ENCODE measurements around the gene KDM5A.
"Not testable (repeated sequence)": the region's sequence is repeated elsewhere in the genome, so short reads cannot be mapped to it uniquely, and the experiment has no call there.

KDM5A gene

DNA sequence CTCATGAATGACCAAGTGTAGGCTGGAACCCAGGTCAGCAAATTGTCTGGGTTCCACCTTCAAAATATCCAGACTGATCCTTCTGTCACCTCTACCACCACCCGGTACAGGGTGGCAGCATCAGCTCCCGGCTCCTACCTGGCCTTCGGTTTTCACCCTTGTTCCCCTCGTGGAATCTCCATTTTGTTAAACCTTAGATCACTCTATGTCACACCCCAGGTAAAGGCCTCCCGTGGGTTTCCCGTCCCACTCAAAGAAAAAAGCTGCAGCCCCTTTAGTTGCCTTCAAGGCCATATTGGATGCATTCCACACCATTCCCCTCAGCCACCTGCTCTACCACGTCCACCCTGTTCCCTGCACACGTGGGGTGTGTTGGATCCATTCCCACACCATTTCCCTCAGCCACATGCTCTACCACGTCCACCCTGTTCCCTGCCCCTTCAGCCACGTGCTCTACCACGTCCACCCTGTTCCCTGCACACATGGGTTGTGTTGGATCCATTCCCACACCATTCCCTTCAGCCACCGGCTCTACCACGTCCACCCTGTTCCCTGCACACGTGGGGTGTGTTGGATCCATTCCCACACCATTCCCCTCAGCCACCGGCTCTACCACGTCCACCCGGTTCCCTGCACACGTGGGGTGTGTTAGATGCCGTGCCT, 150.3 kb downstream of the KDM5A start:
- no peak for DNase-seq (ENCODE audit: low read depth, low spot score)

DNA sequence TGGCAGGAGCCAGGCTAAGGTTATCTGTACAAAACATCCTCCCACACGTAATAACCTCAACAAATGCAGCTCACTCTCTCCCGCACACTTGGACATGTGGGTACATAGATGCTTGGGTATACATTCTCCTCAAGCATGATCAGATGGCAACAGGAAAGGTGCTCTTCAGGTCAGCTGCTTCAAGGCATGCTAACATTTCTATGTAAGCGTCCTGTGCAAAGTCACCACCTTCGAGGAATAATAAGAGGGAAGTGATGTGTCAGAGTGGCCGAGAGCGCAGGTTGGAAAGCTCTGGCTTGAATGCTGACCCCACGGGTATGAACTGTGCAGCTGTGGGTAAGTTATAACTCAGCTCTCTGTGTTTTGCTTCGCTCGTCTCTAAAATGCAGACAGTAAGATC, 151.0 kb downstream of the KDM5A start:
- no peak for DNase-seq (ENCODE audit: low read depth, low spot score)

DNA sequence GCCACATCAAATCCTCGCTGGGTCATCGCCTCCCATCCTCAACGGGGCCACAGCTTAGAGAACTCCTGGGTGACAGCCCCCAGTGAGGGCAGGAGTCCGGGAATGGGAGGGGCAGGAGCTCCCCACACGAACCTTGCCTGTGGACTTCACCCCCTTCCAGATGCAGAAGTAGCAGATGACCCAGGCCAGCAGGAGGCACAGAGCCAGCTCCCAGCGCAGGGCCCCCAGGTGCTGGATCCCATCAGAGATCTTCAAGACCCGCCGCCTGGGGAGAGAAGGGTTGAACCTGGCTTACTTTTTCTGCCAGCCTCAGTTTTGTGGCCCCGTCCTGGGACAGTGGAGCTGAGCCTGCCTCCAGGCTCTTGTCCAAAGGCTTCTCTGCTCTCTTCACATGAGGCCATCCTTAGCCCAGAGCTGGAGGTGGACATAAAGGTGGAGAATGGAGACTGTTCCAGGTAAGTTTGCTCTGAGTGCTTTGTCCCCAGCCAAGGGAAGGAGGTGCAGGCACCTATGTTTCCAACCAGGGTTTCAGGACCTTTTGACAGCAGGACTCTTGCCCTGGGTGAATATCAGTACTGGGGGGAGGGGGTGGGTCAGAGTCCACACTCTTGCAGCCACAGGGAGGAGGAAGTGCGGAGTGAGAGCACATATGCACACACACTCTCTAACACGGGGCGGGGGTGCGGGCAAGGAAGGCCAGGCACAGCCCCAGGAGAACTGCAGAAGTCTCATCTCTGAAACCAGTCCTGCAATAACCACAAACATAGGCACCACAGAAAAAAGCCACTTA, 151.9 kb downstream of the KDM5A start:
- no peak for DNase-seq (ENCODE audit: low read depth, low spot score)

DNA sequence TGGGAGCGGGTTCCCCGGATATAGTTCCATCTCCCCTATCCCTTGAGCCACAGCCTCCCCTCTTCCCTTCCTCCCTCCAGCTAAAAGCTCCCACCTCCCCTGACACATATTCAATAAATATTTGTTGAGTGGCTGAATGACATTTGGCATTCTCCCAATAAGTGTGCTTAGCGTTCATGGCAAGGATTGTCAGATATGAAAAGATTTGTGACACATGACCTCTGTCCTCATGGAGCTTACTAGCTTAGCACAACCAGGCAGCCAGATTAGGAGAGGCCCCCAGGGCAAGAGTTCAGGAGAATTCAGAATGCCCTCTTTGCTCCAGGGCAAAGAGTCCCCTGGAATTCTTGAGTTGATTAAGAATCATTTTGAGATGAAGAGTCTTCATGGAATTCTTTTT, 152.7 kb downstream of the KDM5A start:
- DNase-seq (ENCODE audit: low read depth, low spot score) = no peak

DNA sequence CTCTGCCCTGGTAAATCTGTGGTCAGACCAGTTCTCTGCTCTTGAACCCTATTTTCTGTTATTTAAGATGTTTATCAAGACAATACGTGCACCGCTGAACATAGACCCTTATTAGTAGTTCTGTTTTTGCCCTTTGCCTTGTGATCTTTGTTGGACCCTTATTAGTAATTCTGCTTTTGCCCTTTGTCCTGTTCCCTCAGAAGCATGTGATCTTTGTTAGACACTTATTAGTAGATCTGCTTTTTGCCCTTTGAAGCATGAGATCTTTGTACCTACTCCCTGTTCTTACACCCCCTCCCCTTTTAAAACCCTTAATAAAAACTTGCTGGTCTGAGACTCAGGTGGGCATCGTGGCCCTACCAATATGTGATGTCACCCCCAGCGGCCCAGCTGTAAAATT, 153.2 kb downstream of the KDM5A start:
- not testable (repeated sequence) for DNase-seq (ENCODE audit: low read depth, low spot score)

DNA sequence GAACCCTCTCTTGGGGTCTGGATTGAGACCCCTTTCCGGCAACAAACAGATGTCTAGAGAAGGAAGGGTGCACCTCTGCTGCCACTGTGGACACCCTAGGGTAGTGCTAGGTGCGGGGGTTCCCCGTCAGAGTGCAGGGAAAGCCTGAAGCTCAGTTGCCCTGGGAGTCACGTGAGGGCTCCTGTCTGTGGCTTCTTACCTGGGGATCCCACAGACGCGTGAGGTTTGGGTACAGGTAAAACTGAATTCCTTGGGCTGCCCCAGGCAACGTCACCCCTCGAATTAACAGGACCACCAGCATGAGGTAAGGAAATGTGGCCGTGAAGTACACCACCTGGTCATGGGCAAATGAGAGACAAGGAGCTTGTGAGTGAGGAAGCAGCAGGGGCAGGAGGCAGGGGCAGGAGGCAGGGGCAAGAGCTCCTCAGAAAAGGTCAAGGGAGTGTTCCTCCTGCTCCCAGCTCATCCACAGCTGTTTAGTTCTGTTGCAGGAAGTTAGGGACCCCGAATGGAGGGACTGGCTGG, 154.2 kb downstream of the KDM5A start:
- no peak for DNase-seq (ENCODE audit: low read depth, low spot score)

DNA sequence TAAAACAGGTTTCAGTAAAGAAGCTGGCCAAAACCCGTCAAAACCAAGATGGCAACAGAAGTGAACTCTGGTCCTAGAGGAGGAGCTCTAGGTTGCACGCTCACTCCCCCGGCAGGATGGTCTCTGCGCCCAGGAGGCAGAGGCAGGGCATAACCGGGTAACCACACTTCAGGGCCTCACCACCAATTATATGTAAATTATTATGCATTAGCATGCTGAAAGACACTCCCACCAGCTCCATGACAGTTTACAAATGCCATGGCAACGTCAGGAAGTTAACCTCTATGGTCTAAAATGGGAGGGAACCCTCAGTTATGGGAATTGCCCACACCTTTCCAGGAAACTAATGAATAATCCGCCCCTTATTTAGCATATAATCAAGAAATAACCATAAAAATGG, 155.1 kb downstream of the KDM5A start:
- no peak for DNase-seq (ENCODE audit: low read depth, low spot score)

DNA sequence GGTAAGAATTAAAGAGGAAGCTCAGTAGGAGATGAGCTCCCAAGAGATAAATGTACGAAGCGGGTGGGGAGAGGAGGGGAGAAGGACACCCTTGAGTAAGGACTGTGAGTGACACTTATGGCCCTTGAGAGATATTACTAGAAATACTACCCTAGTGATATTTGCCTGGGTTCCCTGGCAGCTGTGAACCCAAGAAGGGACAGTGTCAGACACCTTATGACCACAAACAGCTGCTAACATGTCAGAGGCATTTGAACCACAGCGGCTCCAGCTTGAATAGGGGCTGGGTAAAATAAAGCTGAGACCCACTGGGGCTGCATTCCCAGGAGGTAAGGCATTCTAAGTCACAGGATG, 155.5 kb downstream of the KDM5A start:
- DNase-seq (ENCODE audit: low read depth, low spot score) = no peak

DNA sequence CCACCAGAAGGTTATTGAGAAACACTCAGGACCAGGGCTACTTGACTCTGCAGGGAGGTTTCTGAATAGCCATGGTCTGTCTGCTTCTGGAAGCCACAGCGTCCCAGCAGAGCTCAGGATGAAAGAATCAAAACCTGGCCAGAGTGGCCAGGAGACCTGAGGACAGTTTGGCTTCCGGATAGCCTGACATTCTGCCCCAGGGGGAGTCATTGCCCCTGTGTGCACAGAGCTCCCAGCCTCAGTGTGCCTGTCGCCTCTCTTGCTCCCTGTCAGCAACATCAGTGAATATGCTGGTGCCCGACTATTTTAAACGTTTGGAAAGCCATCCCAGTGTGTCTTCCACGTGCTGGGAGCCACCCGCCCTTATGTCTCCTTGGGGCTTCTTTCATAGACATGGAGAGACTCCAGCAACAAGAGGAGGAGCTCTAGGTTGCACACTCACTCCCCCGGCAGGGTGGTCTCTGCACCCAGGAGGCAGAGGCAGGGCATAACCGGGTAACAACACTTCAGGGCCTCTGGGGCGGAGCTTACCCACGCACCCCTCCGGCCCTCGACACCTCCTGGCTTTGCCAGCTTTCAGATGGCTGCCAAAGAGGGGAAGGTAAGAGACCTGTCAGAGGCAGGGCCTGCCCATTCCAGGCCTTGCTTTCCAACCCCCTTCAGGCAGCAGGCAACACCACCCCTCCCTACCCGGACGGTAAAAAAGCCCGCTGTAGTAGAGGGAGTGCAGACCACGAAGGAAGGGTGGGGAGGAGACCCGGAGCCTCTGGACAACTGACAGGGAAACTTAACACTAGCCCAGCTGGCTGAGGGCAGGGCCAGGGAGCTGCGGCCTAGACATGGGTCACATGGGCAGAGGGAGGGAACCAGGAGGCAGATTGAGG, 156.1 kb downstream of the KDM5A start:
- no peak for DNase-seq (ENCODE audit: low read depth, low spot score)

DNA sequence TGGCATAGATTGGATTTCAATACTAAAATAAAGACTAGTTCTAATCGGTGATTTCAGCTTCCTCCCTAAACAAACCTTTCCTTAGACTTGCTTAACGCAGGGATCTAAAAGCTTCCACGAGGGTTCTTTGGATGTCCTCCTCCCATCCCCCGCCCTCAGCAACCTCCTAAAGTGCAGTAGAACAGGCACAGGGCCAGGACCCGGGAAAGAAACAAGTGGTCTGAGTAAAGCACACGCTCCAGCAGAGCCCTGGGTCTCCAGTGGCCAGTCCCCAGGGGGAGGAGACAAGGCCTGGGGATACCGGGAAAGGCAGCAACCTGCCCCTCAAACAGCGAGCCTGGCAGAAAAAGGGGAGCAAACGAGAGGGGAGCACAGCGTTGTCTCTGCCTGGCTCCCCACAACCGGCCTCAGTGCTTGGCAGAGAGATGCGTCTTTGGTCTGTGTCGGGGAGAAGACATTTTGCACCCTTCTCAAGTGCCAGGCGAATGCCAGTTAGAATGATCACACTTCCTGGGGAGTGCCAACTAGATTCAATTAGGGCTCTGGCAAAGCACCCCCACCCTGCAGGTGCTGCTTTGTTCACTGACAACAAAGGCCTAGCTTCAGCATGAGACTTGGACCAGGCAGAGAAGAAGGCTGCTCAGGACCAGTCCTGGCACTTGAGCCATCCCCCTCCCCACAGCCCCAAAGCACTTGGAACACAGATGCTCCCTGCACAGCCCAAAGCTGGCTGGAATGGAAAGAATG, 158.0 kb downstream of the KDM5A start:
- no peak for DNase-seq (ENCODE audit: low read depth, low spot score)

Data from activated naive CD8-positive, alpha-beta T cell treated with anti-CD3 and anti-CD28 coated beads, Interleukin-2, amount 50 U/mL, for 16 hours (primary cell).